Embryonic facial prominence (tissue), 1 donor: ENCODE results near the gene CCNY.
"Not testable (repeated sequence)": the region's sequence is repeated elsewhere in the genome, so short reads cannot be mapped to it uniquely, and the experiment has no call there.

Experiments used
- DNase-seq: peaks from one replicate; pipeline ENCODE4 v3.0.0-alpha.2; 2016; ENCODE audit errors: extremely low spot score

The CCNY gene

GRCh38 chr10:35384265-35384868, 48.1 kb downstream of the CCNY start:
- no peak for DNase-seq

GRCh38 chr10:35386594-35387174, 50.4 kb downstream of the CCNY start:
- no peak for DNase-seq

GRCh38 chr10:35387768-35388167, 51.5 kb downstream of the CCNY start:
- no peak for DNase-seq

GRCh38 chr10:35388197-35388596, 51.9 kb downstream of the CCNY start:
- no peak for DNase-seq

GRCh38 chr10:35388682-35389081, 52.4 kb downstream of the CCNY start:
- DNase-seq = no peak

GRCh38 chr10:35390161-35390840, 54.0 kb downstream of the CCNY start:
- DNase-seq = no peak

GRCh38 chr10:35390843-35391152, 54.5 kb downstream of the CCNY start:
- DNase-seq = no peak

- DNase-seq = no peak
Measured at GRCh38 chr10:35391153-35391953, 55.0 kb downstream of the CCNY start.

- no peak for DNase-seq
Measured at GRCh38 chr10:35391954-35392262, 55.6 kb downstream of the CCNY start.

GRCh38 chr10:35392482-35393228, 56.3 kb downstream of the CCNY start:
- DNase-seq = no peak

- no peak for DNase-seq
Measured at GRCh38 chr10:35394411-35394851, 58.1 kb downstream of the CCNY start.

GRCh38 chr10:35394934-35395333, 58.6 kb downstream of the CCNY start:
- no peak for DNase-seq

- no peak for DNase-seq
Measured at GRCh38 chr10:35396560-35397434, 60.5 kb downstream of the CCNY start.

GRCh38 chr10:35397953-35398352, 61.6 kb downstream of the CCNY start:
- DNase-seq = no peak

GRCh38 chr10:35398355-35398754, 62.0 kb downstream of the CCNY start:
- no peak for DNase-seq

- DNase-seq = no peak
Measured at GRCh38 chr10:35398908-35399307, 62.6 kb downstream of the CCNY start.

GRCh38 chr10:35399414-35400009, 63.2 kb downstream of the CCNY start:
- no peak for DNase-seq

GRCh38 chr10:35400595-35401268, 64.4 kb downstream of the CCNY start:
- no peak for DNase-seq

GRCh38 chr10:35403491-35403890, 67.2 kb downstream of the CCNY start:
- DNase-seq = not testable (repeated sequence)

- DNase-seq = not testable (repeated sequence)
Measured at GRCh38 chr10:35404077-35404476, 67.8 kb downstream of the CCNY start.
